Activated T-cell treated with anti-CD3 and anti-CD28 coated beads for 1 hour (primary cell): ENCODE results near the gene MTO1.
"Not testable (repeated sequence)": the region's sequence is repeated elsewhere in the genome, so short reads cannot be mapped to it uniquely, and the experiment has no call there.

ENCODE experiments used
- DNase-seq: peaks from one replicate; pipeline ENCODE4 v3.0.0-alpha.2; 2020; ENCODE audit warnings: low read depth

The MTO1 gene

DNA sequence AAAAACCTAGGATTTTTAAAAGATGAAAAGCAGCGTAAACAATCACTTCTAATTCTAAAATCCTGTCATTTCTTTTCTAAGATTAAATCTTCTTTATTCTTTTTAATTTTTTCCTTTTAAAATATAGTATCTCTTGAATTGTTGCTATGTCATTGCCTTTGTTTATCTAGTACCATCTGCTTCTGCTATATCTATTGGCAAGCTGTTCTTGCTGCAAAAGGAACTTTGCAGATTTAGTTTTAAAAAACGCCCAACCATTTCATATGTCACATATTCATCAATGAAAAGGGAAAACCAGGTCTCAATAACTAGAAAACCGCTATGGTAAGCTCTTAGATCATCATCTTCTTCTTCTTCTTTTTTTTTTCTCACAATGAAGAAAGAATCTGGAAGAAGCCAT, 70.8 kb downstream of the MTO1 start:
- no peak for DNase-seq

DNA sequence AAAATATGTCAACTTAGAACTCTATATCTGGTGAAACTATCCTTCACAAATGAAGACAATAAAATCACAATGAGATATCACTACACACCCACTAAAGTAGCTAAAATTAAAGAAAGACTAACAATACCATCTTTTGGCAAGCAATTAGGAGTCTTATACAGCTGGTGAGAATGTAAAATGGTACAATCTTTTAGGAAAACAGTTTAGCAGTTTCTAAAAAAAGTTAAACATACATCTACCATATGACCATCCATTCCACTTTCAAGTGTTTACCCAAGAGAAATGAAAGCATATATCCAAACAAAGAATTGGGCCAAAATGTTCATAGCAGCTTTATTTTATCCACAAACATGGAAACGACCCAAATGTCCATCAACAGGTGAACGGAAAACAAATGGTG, 73.1 kb downstream of the MTO1 start:
- no peak for DNase-seq

DNA sequence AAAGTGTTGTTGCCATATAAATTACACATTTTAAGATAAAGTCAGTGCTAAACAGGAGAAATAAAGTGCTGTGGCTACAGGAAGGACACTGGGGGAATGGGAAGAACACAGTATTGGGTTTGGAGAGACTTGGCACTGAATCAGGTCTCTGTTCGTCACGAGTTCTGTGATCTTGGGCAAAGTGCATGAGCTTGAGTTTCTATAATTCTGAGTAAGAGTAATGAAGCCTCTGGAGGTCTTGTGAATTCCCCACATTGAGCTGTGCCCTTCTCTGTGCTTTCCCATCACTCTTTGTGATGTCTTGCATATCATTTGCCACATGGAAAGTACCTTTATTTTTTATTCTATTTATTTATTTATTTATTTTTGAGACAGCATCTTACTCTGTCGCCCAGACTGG, 76.1 kb downstream of the MTO1 start:
- no peak for DNase-seq

DNA sequence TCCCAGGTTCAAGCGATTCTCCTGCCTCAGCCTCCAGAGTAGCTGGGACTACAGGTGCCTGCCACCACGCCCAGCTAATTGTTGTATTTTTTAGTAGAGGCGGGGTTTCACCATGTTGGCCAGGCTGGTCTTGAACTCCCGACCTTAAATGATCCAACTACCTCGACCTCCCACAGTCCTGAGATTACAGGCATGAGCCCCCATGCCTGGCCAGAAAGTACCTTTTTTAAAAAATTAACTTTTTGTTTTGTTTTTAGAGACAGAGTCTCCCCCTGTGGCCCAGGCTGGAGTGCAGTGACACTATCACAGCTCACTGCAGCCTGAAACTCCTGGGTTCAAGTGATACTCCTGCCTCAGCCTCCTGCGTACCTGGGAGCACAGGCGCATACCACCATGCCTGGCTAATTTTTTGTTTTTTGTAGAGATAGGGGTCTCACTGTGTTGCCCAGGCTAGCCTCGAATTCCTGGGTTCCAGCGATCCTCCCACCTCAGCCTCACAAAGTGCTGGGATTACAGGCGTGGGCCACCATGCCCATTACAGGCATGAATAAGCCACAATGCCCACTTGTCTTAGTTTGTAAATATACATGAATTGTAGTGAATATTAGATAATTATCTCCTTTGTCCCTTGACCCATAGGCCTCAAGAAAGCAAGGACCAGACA, 76.7 kb downstream of the MTO1 start:
- no peak for DNase-seq

DNA sequence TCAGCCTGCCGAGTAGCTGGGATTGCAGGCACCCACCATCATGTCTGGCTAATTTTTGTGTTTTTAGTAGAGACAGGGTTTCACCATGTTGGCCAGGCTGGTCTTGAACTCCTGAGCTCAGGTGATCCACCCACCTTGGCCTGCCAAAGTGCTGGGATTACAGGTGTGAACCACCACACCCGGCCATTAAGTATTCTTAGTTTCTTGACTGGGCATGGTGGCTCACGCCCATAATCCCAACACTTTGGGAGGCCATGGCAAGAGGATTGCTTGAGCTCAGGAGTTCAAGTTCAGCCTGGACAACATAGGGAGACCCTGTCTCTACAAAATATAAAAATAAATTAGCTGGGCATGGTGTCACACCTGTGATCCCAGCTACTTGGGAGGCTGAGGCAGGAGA, 80.9 kb downstream of the MTO1 start:
- DNase-seq: not testable (repeated sequence)

DNA sequence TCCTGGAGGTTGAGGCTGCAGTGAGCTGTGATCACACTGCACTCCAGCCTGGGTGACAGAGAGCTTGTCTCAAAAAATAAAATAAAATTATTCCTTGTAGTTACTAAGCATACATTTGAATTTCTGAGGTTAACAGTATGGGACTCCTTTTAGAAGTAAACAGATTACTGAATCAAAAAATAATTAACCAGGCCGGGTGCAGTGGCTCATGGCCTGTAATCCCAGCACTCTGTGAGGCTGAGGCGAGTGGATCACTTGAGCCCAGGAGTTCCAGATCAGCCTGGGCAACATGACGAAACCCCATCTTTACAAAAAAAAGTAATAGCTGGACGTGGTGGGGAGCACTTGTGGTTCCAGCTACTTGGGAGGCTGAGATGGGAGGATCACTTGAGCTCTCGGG, 81.4 kb downstream of the MTO1 start:
- DNase-seq: no peak

DNA sequence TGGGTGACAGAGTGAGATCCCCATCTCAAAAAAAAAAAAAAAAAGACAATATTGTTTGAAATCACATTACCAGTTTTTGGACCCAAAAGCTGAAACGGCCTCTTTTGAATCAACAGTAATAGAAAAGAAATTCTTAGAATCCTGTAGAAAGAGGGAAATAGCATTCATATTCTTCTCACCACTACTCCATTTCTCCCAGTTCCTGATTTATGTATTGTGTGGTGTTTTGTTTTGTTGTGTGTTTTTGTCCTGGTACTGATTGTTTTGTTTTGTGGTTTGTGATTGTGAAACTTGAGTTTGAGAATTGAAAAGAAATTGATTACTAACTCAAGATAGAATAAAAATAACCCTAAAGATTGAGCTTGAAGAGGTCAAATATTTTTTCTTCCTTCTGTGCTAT, 85.5 kb downstream of the MTO1 start:
- no peak for DNase-seq

DNA sequence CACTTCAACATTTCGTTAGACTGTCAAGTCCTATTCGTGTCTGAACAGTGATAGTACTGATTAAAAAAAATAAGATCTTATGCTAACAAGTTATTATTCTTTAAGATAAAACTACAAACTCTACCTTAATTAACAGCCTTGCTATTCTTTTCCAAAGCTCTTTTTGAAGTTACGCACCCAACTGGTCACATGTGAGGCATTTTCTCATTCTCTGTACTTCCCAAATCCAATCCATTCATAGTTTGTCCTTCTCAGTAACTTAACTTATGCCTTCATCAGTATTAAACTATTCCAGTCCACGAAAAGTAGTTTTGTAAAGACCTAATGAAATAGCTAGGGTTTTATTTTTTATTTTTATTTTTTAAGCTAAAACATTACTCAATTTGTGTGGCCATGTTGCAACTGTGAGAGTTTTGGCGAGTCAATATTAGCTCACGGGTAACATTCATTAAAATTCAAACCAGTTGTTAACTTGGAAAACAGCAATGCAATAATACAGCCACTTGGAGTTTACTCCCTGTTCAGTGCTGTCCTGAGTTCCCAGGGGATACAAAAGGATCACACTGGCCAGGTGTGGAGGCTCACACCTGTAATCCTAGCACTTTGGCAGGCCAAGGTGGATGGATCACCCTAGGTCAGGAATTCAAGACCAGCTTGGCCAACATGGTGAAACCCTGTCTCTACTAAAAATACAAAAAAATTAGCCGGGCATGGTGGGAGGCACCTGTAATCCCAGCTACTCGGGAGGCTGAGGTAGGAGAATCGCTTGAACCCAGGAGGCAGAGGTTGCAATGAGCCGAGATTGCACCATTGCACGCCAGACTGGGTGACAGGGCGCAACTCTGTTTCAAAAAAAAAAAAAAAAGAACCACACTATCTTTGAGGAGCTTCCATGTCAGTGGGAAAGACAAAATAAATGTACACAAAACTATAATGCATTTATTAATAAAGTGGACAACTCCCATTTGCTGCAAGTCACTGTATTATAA, 87.2 kb downstream of the MTO1 start:
- no peak for DNase-seq

DNA sequence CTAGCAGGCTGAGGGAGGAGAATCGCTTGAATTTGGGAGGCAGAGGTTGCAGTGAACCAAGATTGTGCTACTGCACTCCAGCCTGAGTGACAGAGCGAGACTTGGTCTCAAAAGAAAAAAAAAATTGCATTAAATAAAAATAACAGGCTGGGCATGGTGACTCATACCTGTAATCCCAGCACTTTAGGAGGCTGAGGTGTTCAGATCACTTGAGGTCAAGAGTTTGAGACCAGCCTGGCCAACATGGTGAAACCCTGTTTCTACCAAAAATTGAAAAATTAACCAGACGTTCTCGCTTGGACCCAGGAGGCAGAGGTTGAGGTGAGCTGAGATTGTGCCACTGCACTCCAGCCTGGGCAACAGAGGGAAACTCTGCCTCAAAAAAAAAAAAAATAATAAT, 89.6 kb downstream of the MTO1 start:
- not testable (repeated sequence) for DNase-seq

DNA sequence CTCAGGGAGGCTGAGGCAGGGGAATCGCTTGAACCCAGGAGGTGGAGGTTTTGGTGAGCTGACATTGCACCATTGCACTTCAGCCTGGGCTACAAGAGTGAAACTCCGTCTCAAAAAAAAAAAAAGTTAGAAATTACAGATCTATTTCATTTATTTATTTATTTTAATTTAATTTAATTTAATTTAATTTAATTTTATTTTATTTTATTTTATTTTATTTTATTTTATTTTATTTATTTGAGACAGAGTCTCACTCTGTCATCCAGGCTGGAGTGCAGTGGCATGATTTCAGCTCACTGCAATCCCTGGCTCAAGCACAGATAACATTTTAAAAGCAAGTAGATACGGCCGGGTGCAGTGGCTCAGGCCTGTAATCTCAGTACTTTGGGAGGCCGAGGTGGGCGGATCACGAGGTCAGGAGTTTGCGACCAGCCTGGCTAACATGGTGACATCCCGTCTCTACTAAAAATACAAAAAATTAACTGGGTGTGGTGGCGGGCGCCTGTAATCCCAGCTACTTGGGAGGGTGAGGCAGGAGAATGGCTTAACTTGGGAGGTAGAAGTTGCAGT, 93.9 kb downstream of the MTO1 start:
- not testable (repeated sequence) for DNase-seq

DNA sequence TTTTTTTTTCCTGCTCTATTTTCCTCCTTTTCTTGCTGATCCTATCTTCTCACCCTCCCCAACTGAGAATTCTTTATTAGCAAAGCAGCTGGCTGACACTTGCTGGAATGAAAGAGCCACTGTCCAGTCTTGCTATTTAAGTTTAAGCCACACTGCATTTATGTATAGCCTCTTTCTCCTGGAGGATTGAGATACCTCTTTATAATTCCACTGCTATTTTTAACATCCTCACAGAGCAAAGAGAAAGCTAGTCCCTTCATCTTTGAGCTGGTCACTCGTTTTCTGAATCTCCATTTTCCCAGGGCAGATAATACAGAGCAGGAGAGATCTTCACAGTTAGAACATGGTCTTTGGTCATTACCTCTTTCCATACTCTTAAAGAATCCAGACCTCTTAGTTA, 95.3 kb downstream of the MTO1 start:
- no peak for DNase-seq
